Measurements from ENCODE around the gene INS. TPM values are rescaled to one million over a fixed set of nuclear protein-coding genes. Genes with fewer than 3 reads are reported as not detected.

The INS gene
- total RNA-seq, 2 experiments from 2014 or later: not detected

DNA sequence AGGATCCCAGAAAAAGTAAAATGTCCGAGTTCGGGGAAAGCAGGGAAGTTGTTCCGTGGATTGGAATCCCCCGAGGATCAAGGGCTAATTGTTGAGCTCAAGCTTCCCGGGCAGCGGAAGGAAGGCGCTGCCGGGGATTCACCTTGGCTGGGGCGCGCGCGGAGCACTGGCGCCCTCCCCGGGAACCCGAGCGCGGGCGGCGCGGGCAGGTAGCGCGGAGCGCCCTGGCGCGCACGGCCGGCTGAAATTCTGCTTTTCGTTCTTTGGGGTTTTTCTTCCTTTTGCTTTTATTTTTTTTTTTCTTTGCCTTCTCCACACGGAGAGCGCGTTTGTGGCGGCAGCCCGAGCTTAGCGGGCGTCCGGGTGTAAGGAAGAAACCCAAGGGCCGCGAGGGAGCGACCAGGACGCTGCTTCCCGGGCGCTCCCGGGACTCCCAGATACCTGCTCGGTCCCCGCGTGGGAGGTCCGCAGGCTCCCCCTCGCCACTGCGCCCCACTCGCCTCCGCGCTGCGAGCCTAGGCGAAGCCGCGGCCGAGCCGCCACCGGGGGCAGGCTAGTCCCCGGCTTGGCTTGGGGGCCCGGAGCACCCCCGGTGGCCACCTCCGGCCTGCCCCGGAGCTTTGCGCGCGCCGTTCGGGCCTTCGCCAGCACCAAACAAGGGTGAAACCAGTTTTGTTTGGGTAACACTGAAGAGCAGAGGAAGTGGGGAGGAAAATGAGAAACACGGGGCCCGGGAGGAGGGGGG is 17.0 kb downstream of the INS start:
- no peak for ATAC-seq

GRCh38 chr11:2143477-2143798 is 17.6 kb downstream of the INS start:
- Mint-ChIP-seq H3K36me3 (ENCODE audit: low read depth) (no peaks in the 10 kb centered on the region), H3K27ac (no peak overlapping the region), H3K9me3 (ENCODE audit: insufficient read depth) (no peaks in the 10 kb centered on the region), H3K4me1 (ENCODE audit: low read depth) (peaks cover 10% of the 10 kb centered on the region), H3K4me3 (no peak overlapping the region), H3K27me3 (ENCODE audit: low read depth) (peaks cover 65% of the 10 kb centered on the region)
- ATAC-seq (no peak), DNase-seq (no peak)
- ChIA-PET CTCF (interaction anchor here (0.9 to 3.6 kb wide), 2 partner anchors 8 to 106 kb away, joined by 4 to 24 read pairs; no protein-coding TSS in a partner anchor), POLR2A (no interaction called here)

More for the DNA sequence above, 17.0 kb downstream of the INS start:
- H3K9me3 Mint-ChIP-seq (ENCODE audit: insufficient read depth): no peaks in the 10 kb centered on the region
- DNase-seq: no peak
- no peak overlapping the region for H3K4me3 Mint-ChIP-seq
- ChIA-PET POLR2A (no interaction called here), CTCF (interaction anchor here (0.7 to 3.6 kb wide), 4 partner anchors 7 to 106 kb away, joined by 3 to 24 read pairs (median 4); no protein-coding TSS in a partner anchor)
- peaks cover 10% of the 10 kb centered on the region for H3K4me1 Mint-ChIP-seq (ENCODE audit: low read depth)
- no peak overlapping the region for H3K27ac Mint-ChIP-seq
- no peaks in the 10 kb centered on the region for H3K36me3 Mint-ChIP-seq (ENCODE audit: low read depth)
- H3K27me3 Mint-ChIP-seq (ENCODE audit: low read depth): peaks cover 67% of the 10 kb centered on the region

DNA sequence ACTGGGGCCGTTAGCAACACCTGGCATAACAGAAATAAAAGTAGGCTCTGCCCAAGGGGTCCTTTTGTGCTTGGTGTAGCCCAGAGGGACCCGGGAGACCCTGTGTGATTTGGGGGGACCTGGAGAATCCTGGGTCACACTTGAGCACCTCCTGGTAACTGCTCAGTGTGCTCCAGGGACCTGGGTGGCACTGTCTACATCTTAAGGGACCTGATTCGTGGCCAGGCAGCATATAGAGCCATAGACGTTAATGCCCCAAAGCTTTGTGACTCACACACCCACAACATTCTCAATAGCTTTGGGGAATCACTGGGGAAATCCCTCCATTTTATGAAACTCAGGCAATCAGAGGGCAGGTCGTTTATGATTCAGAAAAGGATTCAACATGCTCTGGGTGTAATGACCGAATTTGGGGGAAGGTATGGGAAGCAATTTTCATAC is 18.2 kb downstream of the INS start:
- Mint-ChIP-seq H3K4me3 (no peak overlapping the region), H3K9me3 (ENCODE audit: insufficient read depth) (no peaks in the 10 kb centered on the region), H3K4me1 (ENCODE audit: low read depth) (peaks cover 10% of the 10 kb centered on the region), H3K36me3 (ENCODE audit: low read depth) (no peaks in the 10 kb centered on the region), H3K27ac (no peak overlapping the region), H3K27me3 (ENCODE audit: low read depth) (peaks cover 62% of the 10 kb centered on the region)
- ChIA-PET POLR2A (no interaction called here), CTCF (interaction anchor here (3.6 kb wide), 1 partner anchor 8 kb away, joined by 24 read pairs; no protein-coding TSS in a partner anchor)
- ATAC-seq (no peak), DNase-seq (no peak)

DNA sequence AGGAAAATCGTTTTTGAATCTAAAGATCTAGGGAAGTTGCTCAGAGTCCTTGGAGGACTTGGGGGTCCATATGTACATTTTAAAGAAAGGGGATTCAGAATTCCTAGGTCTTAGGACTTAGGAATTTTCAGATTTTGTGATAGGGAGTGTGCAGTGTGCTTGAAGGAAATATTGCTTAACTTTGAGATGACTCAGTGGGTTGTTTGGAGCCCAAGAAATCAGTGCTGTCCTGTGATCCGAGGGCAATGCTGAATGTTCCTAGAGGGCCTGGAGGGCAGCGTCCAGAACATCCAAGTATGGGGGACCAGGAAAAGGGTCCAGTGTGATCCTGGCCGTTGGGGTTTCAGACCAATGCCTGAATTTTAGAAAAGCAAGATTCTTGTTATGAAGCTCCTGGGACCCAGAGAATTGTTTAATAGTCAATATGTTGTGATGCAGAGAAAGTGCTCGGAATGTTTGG is 18.7 kb downstream of the INS start:
- no peak for DNase-seq
- ChIA-PET CTCF (interaction anchor here (3.6 kb wide), 1 partner anchor 9 kb away, joined by 24 read pairs; no protein-coding TSS in a partner anchor), POLR2A (no interaction called here)
- Mint-ChIP-seq H3K4me1 (ENCODE audit: low read depth) (peaks cover 10% of the 10 kb centered on the region), H3K27me3 (ENCODE audit: low read depth) (peaks cover 65% of the 10 kb centered on the region), H3K36me3 (ENCODE audit: low read depth) (no peaks in the 10 kb centered on the region), H3K4me3 (no peak overlapping the region), H3K27ac (no peak overlapping the region), H3K9me3 (ENCODE audit: insufficient read depth) (no peaks in the 10 kb centered on the region)
- no peak for ATAC-seq

GRCh38 chr11:2140411-2141400 is 20.3 kb downstream of the INS start:
- H3K27ac Mint-ChIP-seq: no peak overlapping the region
- H3K4me3 Mint-ChIP-seq: no peak overlapping the region
- ChIA-PET CTCF (interaction anchor here (0.7 to 3.6 kb wide), 2 partner anchors 10 to 446 kb away, joined by 3 to 24 read pairs; no protein-coding TSS in a partner anchor), POLR2A (no interaction called here)
- peaks cover 68% of the 10 kb centered on the region for H3K27me3 Mint-ChIP-seq (ENCODE audit: low read depth)
- H3K36me3 Mint-ChIP-seq (ENCODE audit: low read depth): no peaks in the 10 kb centered on the region
- peaks cover 10% of the 10 kb centered on the region for H3K4me1 Mint-ChIP-seq (ENCODE audit: low read depth)
- no peak for ATAC-seq
- DNase-seq: no peak
- no peaks in the 10 kb centered on the region for H3K9me3 Mint-ChIP-seq (ENCODE audit: insufficient read depth)

- H3K27ac Mint-ChIP-seq: no peak overlapping the region
- H3K27me3 Mint-ChIP-seq (ENCODE audit: low read depth): peaks cover 62% of the 10 kb centered on the region
- DNase-seq (no peak), ATAC-seq (no peak)
- POLR2A ChIA-PET: no interaction called here
- no peaks in the 10 kb centered on the region for H3K9me3 Mint-ChIP-seq (ENCODE audit: insufficient read depth)
- CTCF ChIA-PET: no interaction called here
- H3K36me3 Mint-ChIP-seq (ENCODE audit: low read depth): no peaks in the 10 kb centered on the region
- H3K4me1 Mint-ChIP-seq (ENCODE audit: low read depth): peaks cover 10% of the 10 kb centered on the region
- no peak overlapping the region for H3K4me3 Mint-ChIP-seq
Observed at GRCh38 chr11:2139621-2140337, 21.2 kb downstream of the INS start.

DNA sequence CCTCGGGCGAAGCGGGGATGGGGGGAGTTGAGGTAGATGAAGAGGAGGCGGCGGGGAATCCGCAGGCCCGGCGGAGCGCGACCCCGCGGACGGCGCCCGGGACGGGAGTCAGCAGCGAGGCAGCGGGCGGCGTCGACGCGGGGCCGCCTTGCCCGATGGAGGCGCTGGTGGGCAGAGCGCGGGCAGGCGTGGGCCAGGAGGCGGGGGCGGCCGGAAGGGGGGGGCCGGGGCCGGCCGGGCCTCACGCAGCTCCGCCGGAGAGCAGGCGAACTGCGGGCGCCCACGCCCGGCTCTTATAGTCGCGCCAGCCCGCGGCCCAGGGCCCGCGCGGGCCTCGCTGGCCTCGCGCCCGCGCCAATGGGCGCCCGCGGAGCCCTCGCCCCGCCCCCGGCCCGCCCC is 21.9 kb downstream of the INS start, which contains the start of gene IGF2:
Gene IGF2 (minus strand): TSS at position 267 of the 399 bp plus-strand sequence. CDS start 3,866 bp downstream, outside the sequence.
- H3K36me3 Mint-ChIP-seq (ENCODE audit: low read depth): no peaks in the 10 kb centered on the region
- H3K4me1 Mint-ChIP-seq (ENCODE audit: low read depth): peaks cover 10% of the 10 kb centered on the region
- ATAC-seq: peak; percentile 25
- no peak for DNase-seq
- H3K9me3 Mint-ChIP-seq (ENCODE audit: insufficient read depth): no peaks in the 10 kb centered on the region
- H3K27ac Mint-ChIP-seq: no peak within 1 kb of the TSS
- peaks cover 58% of the 10 kb centered on the region for H3K27me3 Mint-ChIP-seq (ENCODE audit: low read depth)
- CTCF ChIA-PET: no interaction called here
- H3K4me3 Mint-ChIP-seq: no peak within 1 kb of the TSS
- POLR2A ChIA-PET: no interaction called here

DNA sequence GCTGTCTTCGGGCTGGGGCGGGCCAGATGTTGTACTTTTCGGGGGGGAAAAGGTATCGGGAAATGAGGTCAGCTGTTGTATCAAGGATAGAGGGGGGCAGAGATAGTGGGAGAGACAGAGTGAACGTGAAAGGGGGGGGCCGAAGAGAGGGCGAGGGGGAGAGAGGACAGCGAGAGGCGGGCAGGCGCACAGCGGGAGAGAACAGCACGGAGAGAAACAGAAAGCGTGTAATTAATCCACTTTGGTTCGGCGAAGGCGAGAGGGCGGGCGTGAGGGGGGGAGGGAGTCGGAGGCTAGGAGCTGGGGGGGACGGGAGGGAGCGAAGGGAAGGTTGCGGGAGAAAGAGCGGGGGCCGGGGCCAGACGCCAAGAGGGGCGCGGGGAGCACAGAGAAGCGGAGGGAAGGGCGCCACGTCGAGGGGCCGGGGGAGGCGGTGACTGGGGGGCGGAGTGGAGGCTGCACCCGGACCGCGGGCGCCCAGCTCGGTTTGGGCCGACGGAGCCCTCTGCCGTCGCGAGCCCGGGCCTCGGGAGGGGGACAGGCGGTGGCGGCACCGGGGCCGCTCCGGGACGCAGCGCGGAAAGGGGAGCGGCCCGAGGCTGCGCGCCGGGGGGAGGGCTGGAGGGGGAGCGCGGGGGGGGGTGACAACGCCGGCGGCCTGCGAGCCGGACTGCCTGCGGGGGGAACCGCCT is 22.4 kb downstream of the INS start:
- Mint-ChIP-seq H3K27ac (no peak overlapping the region), H3K4me1 (ENCODE audit: low read depth) (peaks cover 10% of the 10 kb centered on the region), H3K4me3 (no peak overlapping the region), H3K27me3 (ENCODE audit: low read depth) (peaks cover 57% of the 10 kb centered on the region), H3K9me3 (ENCODE audit: insufficient read depth) (no peaks in the 10 kb centered on the region), H3K36me3 (ENCODE audit: low read depth) (no peaks in the 10 kb centered on the region)
- POLR2A ChIA-PET: no interaction called here
- no peak for DNase-seq
- CTCF ChIA-PET: no interaction called here
- ATAC-seq: no peak

GRCh38 chr11:2138068-2138430 is 23.0 kb downstream of the INS start:
- no peak overlapping the region for H3K4me3 Mint-ChIP-seq
- no peaks in the 10 kb centered on the region for H3K36me3 Mint-ChIP-seq (ENCODE audit: low read depth)
- ATAC-seq (no peak), DNase-seq (no peak)
- ChIA-PET CTCF (no interaction called here), POLR2A (no interaction called here)
- no peak overlapping the region for H3K27ac Mint-ChIP-seq
- no peaks in the 10 kb centered on the region for H3K9me3 Mint-ChIP-seq (ENCODE audit: insufficient read depth)
- H3K27me3 Mint-ChIP-seq (ENCODE audit: low read depth): peaks cover 56% of the 10 kb centered on the region
- H3K4me1 Mint-ChIP-seq (ENCODE audit: low read depth): peaks cover 9% of the 10 kb centered on the region

- Mint-ChIP-seq H3K9me3 (ENCODE audit: insufficient read depth) (no peaks in the 10 kb centered on the region), H3K4me3 (no peak overlapping the region), H3K27ac (no peak overlapping the region), H3K4me1 (ENCODE audit: low read depth) (peaks cover 3% of the 10 kb centered on the region), H3K36me3 (ENCODE audit: low read depth) (no peaks in the 10 kb centered on the region), H3K27me3 (ENCODE audit: low read depth) (peaks cover 52% of the 10 kb centered on the region)
- ChIA-PET POLR2A (interaction anchor here (0.5 kb wide), 1 partner anchor 518 kb away, joined by 3 read pairs; no protein-coding TSS in a partner anchor), CTCF (interaction anchor here (1.9 kb wide), 1 partner anchor 14 kb away, joined by 9 read pairs; no protein-coding TSS in a partner anchor)
- DNase-seq (no peak), ATAC-seq (no peak)
Observed at GRCh38 chr11:2137202-2138067, 23.6 kb downstream of the INS start.
